Cardiac fibroblast (primary cell): ENCODE measurements around the gene MYO7B.

Source experiments
- DNase-seq, 2 donors: peaks; one replicate each; pipeline versions ENCODE4 v3.0.0 to v3.0.0-alpha.2; 2010; ENCODE audit warnings: low read depth in 2 of 2
- H3K4me3 ChIP-seq, 2 donors: replicated peaks in 1 of 2; 1 replicate in 1 of 2; 2 replicates in 1 of 2; pipeline ENCODE4 v1.5.1; 2011; ENCODE audit warnings: low read depth in 2 of 2, low read length in 2 of 2, mild to moderate bottlenecking in 2 of 2, moderate library complexity in 1 of 2
- CTCF ChIP-seq: IDR thresholded peaks from one replicate; pipeline ENCODE4 v1.5.1; 2011; ENCODE audit warnings: low read depth, mild to moderate bottlenecking, low read length, inconsistent platforms

MYO7B gene

GRCh38 chr2:127627740-127628571 lies 92.5 kb downstream of the MYO7B start:
- TF ChIP-seq CTCF = no peak
- H3K4me3 ChIP-seq = no peak overlapping the region
- no peak for DNase-seq

GRCh38 chr2:127628767-127629614 lies 93.5 kb downstream of the MYO7B start:
- no peak overlapping the region for H3K4me3 ChIP-seq
- DNase-seq = no peak
- TF ChIP-seq CTCF = no peak

- H3K4me3 ChIP-seq = no peak overlapping the region
- DNase-seq = no peak
- TF ChIP-seq CTCF = no peak
These were observed 94.2 kb downstream of the MYO7B start for GRCh38 chr2:127629637-127630036.

GRCh38 chr2:127630096-127630863 lies 94.8 kb downstream of the MYO7B start:
- DNase-seq = no peak
- no peak for TF ChIP-seq CTCF
- H3K4me3 ChIP-seq = no peak overlapping the region

- no peak for TF ChIP-seq CTCF
- DNase-seq = no peak
- H3K4me3 ChIP-seq = no peak overlapping the region
These were observed 95.5 kb downstream of the MYO7B start for GRCh38 chr2:127630864-127631540.

- DNase-seq = no peak
- no peak for TF ChIP-seq CTCF
- no peak overlapping the region for H3K4me3 ChIP-seq
These were observed 96.1 kb downstream of the MYO7B start for GRCh38 chr2:127631541-127631996.
